Stomach (tissue), 4 donors: ENCODE results near the gene PEAK1.

Source experiments
- CTCF ChIP-seq, 7 experiments: fragments of 450-650 bp in 4 of 7; fragments of 200-600 bp in 3 of 7; sonication (generic) in 3 of 7; IDR thresholded peaks; one replicate each; pipeline ENCODE4 v1.5.1; 2016 to 2019; ENCODE audit warnings: antibody characterized with exemption in 7 of 7, control low read depth in 2 of 7, mild to moderate bottlenecking in 1 of 7
- EP300 ChIP-seq: sonication (generic); formaldehyde crosslinking; IDR thresholded peaks from one replicate; pipeline ENCODE4 v1.6.1; 2017; ENCODE audit warnings: antibody characterized with exemption
- POLR2A ChIP-seq, 4 donors: fragments of 450-650 bp; IDR thresholded peaks; one replicate each; pipeline ENCODE4 v1.6.1; 2016; ENCODE audit warnings: antibody characterized with exemption in 4 of 4, control low read depth in 2 of 4, mild to moderate bottlenecking in 1 of 4, moderate library complexity in 1 of 4
- POLR2AphosphoS5 ChIP-seq, 3 donors: sonication (generic); formaldehyde crosslinking; IDR thresholded peaks; one replicate each; pipeline ENCODE4 v1.6.1; 2016; ENCODE audit warnings: antibody characterized with exemption in 3 of 3

GRCh38 chr15:77180757-77181156, 239.1 kb downstream of the PEAK1 start:
- TF ChIP-seq CTCF (IDR thresholded peaks at IDR 0.05) (no peak), POLR2A (IDR thresholded peaks at IDR 0.05) (no peak), EP300 (no peak), POLR2AphosphoS5 (IDR thresholded peaks at IDR 0.05) (no peak)
